COLO829 (cell line): ENCODE data around the gene ANKLE2.
"Not testable (repeated sequence)": the region's sequence is repeated elsewhere in the genome, so short reads cannot be mapped to it uniquely, and the experiment has no call there.

Experiments
- DNase-seq: peaks from one replicate; pipeline ENCODE4 v3.0.0; 2012; ENCODE audit warnings: low spot score

Gene ANKLE2

GRCh38 chr12:132776816-132777568, 15.4 kb upstream of the ANKLE2 start:
- no peak for DNase-seq

- DNase-seq = not testable (repeated sequence)
Observed at GRCh38 chr12:132776230-132776625, 14.6 kb upstream of the ANKLE2 start.

GRCh38 chr12:132775502-132776229, 14.0 kb upstream of the ANKLE2 start:
- no peak for DNase-seq

GRCh38 chr12:132774646-132775275, 13.1 kb upstream of the ANKLE2 start:
- no peak for DNase-seq

GRCh38 chr12:132774159-132774558, 12.5 kb upstream of the ANKLE2 start:
- no peak for DNase-seq

GRCh38 chr12:132773077-132773955, 11.7 kb upstream of the ANKLE2 start:
- no peak for DNase-seq

GRCh38 chr12:132772606-132773005, 11.0 kb upstream of the ANKLE2 start:
- no peak for DNase-seq

GRCh38 chr12:132771126-132771838, 9.7 kb upstream of the ANKLE2 start:
- DNase-seq = no peak

- no peak for DNase-seq
Observed at GRCh38 chr12:132766380-132767085, 4.9 kb upstream of the ANKLE2 start.

- DNase-seq = no peak
Observed at GRCh38 chr12:132765361-132765760, 3.7 kb upstream of the ANKLE2 start.

GRCh38 chr12:132764231-132764630, 2.6 kb upstream of the ANKLE2 start:
- no peak for DNase-seq

- DNase-seq = peak; percentile 71
Observed at GRCh38 chr12:132761921-132762583, 420 bp upstream of the ANKLE2 start.

GRCh38 chr12:132759359-132759758, 2.3 kb downstream of the ANKLE2 start:
- no peak for DNase-seq

GRCh38 chr12:132758825-132759224, 2.8 kb downstream of the ANKLE2 start:
- DNase-seq = not testable (repeated sequence)

- DNase-seq = no peak
Observed at GRCh38 chr12:132754160-132754932, 7.3 kb downstream of the ANKLE2 start.

- DNase-seq = not testable (repeated sequence)
Observed at GRCh38 chr12:132753670-132754069, 8.0 kb downstream of the ANKLE2 start.

- DNase-seq = no peak
Observed at GRCh38 chr12:132748319-132748718, 13.3 kb downstream of the ANKLE2 start.

- no peak for DNase-seq
Observed at GRCh38 chr12:132747896-132748295, 13.7 kb downstream of the ANKLE2 start.

- DNase-seq = no peak
Observed at GRCh38 chr12:132747395-132747794, 14.2 kb downstream of the ANKLE2 start.
